Dendritic cell treated with granulocyte-macrophage colony-stimulating factor and Interleukin-4, amounts not matched to agents 40 ng/mL and 50 ng/mL, for 4 days (primary cell): ENCODE data around the gene PIP5K1B.

Experiments used
- H3K27ac Mint-ChIP-seq: one replicate; pipeline ENCODE4 v1.8.0; 2022; ENCODE audit warnings: mild to moderate bottlenecking, mixed read lengths
- H3K27me3 Mint-ChIP-seq: one replicate; pipeline ENCODE4 v1.8.0; 2022; ENCODE audit warnings: mild to moderate bottlenecking, mixed read lengths
- H3K36me3 Mint-ChIP-seq: one replicate; pipeline ENCODE4 v1.8.0; 2022; ENCODE audit warnings: low read depth, mixed read lengths
- H3K4me1 Mint-ChIP-seq: one replicate; pipeline ENCODE4 v1.8.0; 2022; ENCODE audit warnings: low read depth, mixed read lengths
- H3K4me3 Mint-ChIP-seq: one replicate; pipeline ENCODE4 v1.8.0; 2022; ENCODE audit warnings: mild to moderate bottlenecking, moderate library complexity, mixed read lengths
- H3K9me3 Mint-ChIP-seq: one replicate; pipeline ENCODE4 v1.8.0; 2022; ENCODE audit warnings: mixed read lengths
- intact Hi-C: fragments of 100-400 bp; cut with micrococcal nuclease; formaldehyde crosslinking; loops from one replicate; pipeline ENCODE4 v1.15.0; 2022

PIP5K1B gene

DNA sequence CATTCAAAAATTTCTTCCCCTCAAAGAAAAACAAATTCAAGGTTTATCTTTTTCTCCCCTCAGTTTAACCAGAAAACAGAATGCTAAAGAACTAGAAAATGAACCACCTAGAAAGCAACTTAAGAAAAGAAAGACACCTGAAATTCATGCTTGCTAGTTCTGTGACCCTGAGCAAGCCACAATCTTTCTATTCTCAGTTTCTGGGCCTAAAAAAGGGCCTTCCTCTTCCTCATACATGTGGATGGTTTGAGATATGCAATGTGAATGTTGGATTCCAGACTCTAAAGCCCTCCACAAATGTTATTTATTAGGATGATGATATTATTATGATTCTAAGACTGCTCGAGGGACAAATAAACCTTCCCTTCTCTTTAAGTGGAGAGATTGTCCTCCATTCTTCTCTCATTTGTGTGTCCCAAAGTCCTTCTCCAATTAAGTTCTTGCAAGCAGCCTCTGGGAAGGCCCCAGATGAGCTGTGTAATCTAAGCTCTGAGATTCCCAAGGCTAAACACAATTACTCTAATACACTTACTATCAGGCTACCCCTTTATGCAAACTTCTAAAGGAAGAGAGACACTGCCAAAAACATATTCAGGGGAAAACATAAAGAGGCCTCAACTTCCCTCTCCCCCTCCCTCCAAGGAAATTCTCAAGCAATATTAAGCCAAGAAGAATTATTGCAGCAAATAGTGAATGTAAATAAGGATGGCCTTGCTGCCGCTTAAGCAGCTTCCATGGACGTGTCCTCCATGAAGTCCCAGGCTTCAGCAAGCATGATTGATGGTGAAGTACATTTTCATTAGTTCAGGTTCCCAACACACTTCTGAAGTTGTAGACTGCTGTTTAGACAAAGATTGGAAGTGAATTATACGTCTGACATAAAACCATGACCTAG, 228.6 kb downstream of the PIP5K1B start:
- no peaks in the 10 kb centered on the region for H3K9me3 Mint-ChIP-seq
- peaks cover 16% of the 10 kb centered on the region for H3K4me1 Mint-ChIP-seq
- no peak overlapping the region for H3K4me3 Mint-ChIP-seq
- H3K27ac Mint-ChIP-seq: no peak overlapping the region
- intact Hi-C loops: no loop called here
- no peaks in the 10 kb centered on the region for H3K27me3 Mint-ChIP-seq
- H3K36me3 Mint-ChIP-seq: no peaks in the 10 kb centered on the region

DNA sequence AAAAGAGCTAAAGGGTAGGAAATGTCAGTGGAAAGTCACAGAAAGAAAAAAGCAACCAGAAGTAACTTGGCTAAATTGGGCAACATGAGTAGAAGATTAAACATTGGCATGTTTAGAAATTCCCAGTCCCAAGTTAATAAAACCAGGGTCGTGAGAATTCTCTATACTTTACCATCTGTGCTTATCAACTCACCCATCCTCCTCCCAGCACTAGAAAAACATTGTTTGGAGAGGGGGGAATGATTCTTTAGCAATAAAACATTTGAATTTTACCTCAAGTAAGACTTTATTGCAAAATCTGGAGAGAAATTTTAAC, 229.2 kb downstream of the PIP5K1B start:
- Mint-ChIP-seq H3K27ac (no peak overlapping the region), H3K9me3 (no peaks in the 10 kb centered on the region), H3K4me3 (no peak overlapping the region), H3K4me1 (peaks cover 16% of the 10 kb centered on the region), H3K36me3 (no peaks in the 10 kb centered on the region), H3K27me3 (no peaks in the 10 kb centered on the region)
- intact Hi-C loops: no loop called here

DNA sequence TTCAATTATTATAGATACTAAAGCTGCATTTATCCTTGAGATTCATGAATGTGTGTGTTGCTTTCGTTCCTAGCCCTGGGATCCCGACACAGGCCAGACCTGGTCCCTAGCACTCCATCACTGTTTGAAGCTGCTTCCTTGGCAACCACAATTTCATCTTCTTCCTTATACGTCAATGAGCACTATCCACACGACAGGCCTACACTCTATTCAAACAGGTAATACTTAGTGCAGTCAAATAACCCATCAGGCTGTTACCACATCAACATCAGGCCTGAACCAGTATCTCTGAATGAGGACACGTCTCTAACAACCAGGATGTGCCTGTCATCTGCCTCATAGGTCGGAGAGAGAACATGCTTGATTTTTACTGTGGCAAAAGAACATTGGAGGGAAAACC, 235.5 kb downstream of the PIP5K1B start:
- Mint-ChIP-seq H3K27me3 (no peaks in the 10 kb centered on the region), H3K27ac (no peak overlapping the region), H3K9me3 (no peaks in the 10 kb centered on the region), H3K36me3 (no peaks in the 10 kb centered on the region), H3K4me1 (no peaks in the 10 kb centered on the region), H3K4me3 (no peak overlapping the region)
- intact Hi-C loops: no loop called here

DNA sequence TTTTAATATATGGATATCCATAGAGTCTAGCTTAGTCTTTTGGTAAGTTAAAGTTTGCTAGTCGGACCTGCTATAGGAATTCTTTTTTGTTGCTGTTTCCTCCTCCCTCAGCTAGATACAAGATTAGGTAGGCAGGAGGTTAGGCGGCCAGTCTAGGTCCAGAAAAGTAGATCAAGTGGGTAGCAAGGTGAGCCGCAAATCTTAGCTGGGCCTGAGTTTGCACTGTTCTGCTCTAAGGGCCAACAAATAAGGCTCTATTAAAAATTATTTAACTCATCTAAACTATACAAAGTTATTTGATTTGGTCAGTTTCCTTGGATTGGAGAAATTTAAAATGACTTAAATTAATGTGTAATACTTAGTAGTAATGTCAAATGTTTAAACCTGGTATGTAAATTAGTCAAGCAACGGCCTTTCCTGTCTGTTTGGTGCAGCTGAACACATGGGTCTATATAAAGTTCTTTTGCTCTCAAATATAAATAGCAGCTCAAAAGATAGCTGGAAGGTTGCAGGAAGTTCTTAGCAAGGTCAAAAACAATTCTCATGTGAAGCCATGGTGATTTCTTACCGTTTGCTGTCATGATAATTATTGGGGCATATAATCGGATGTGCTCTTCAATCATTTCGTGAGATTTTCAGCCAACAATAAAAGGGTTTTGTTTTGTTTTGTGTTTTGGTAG, 236.9 kb downstream of the PIP5K1B start:
- Mint-ChIP-seq H3K9me3 (no peaks in the 10 kb centered on the region), H3K27me3 (no peaks in the 10 kb centered on the region), H3K36me3 (no peaks in the 10 kb centered on the region), H3K4me1 (no peaks in the 10 kb centered on the region), H3K27ac (no peak overlapping the region), H3K4me3 (no peak overlapping the region)
- intact Hi-C loops: no loop called here

DNA sequence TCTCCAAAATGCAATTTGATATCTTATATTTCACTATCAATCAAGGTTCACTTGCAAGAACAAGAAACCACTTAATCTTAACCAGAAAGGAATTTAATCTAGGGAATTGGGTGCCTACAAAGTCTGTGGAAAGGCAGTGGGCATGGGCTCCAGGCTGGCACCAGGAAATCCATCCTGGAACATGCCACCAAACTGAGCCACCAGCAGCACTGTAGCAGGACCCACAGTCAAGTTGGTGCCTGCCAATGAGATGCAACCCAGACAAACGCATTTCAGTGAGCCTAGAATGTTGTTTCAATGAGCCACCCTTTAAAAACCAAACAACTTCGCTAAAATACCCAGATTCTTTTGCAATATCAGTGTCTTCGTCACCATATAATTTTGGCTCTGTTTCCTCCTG, 237.8 kb downstream of the PIP5K1B start:
- H3K9me3 Mint-ChIP-seq: no peaks in the 10 kb centered on the region
- H3K27me3 Mint-ChIP-seq: no peaks in the 10 kb centered on the region
- no peak overlapping the region for H3K27ac Mint-ChIP-seq
- H3K4me3 Mint-ChIP-seq: no peak overlapping the region
- no peaks in the 10 kb centered on the region for H3K36me3 Mint-ChIP-seq
- peaks cover 1% of the 10 kb centered on the region for H3K4me1 Mint-ChIP-seq
- intact Hi-C loops: no loop called here

DNA sequence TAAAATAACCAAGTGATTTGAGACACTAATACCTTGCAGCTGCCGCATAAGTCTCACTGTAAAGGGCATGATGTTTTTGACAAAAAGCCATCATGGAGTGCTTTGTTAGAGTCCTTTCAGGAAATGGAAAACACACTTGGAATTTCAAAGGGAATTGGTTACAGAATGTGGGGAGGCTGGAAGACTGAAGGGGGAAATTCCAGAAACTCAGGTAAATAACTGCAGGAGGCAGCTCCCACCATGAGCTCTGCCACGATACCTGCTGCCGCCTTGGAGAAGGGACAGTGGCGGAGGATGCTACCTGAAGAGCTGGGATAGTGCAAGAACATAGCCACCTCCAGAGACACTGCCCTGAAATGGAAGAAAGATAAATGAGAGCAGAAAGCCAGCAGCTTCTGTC, 242.0 kb downstream of the PIP5K1B start:
- Mint-ChIP-seq H3K36me3 (peaks cover 12% of the 10 kb centered on the region), H3K27ac (no peak overlapping the region)
- intact Hi-C loops: no loop called here

DNA sequence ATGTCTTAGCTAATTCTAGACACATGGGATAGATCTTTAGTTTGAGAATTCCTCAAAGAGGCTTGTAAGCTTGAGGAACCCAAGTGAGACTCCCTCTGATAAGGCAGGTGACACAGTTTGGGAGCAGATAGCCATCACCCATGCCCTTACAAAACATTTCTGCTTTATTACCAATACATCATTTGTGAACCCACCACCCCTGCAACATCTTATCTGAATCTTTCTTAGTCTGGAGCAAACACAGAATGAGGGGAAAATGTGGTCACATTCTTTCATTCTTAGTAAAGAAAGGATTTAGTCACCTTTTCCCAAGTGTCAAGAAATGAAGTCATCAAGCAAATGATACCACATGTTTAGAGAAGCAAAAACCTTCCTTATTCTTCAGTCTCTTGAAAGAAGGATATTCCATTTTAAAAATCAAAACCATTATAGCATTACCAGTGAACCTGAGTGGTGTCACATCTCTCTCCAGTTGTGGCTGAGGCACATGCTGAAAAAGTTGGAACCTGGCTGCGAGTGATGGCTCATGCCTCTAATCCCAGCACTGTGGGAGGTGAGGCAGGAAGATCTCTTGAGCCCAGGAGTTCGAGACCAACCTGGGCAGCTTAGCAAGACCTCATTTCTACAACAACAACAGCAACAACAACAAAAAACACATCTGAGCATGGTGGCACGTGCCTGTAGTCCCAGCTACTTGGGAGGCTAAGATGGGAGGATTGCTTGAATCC, 243.0 kb downstream of the PIP5K1B start:
- H3K27me3 Mint-ChIP-seq: no peaks in the 10 kb centered on the region

More for the DNA sequence above, 242.0 kb downstream of the PIP5K1B start:
- Mint-ChIP-seq H3K4me3 (no peak overlapping the region), H3K9me3 (no peaks in the 10 kb centered on the region), H3K27me3 (no peaks in the 10 kb centered on the region), H3K4me1 (peaks cover 28% of the 10 kb centered on the region)

DNA sequence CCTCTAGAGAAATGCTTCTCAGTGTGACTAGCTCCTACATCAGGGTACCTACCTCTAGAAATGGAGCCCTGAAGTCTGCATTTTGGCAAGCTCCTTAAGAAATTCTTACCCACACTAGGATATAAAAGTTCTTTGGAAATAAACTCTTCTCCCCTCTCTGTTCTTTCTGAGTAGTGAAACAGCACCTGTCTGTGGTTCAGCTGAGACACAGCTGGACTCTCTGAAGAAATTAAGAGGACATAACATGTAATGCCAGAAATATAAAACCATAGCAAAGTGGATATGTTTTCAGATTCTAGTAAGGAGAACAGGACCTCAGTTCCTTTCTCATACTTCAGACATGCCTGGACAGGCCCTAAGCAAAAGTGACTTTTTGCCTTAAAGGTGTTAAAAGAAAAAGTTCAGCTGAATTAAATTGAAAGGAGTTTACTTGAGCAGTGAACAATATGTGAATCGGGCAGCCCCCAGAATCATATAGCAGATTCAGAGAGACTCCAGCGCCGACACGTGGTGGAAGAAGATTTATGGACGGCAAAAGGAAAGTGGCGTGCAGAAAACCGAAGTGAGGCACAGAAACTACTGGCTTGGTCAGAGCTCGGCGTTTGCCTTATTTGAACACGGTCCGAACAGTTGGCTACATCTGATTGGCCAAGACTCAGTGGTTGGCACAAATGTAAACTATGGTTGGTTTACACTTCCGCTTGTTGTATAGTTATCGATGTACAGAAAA, 244.4 kb downstream of the PIP5K1B start:
- Mint-ChIP-seq H3K9me3 (no peaks in the 10 kb centered on the region), H3K4me3 (no peak overlapping the region), H3K36me3 (peaks cover 32% of the 10 kb centered on the region), H3K4me1 (peaks cover 48% of the 10 kb centered on the region), H3K27me3 (no peaks in the 10 kb centered on the region), H3K27ac (peak overlapping the region; percentile 62)
- intact Hi-C loops: no loop called here

More for the DNA sequence above, 243.0 kb downstream of the PIP5K1B start:
- Mint-ChIP-seq H3K4me3 (no peak overlapping the region), H3K27ac (no peak overlapping the region), H3K36me3 (peaks cover 18% of the 10 kb centered on the region), H3K9me3 (no peaks in the 10 kb centered on the region), H3K4me1 (peaks cover 36% of the 10 kb centered on the region)
- intact Hi-C loops: no loop called here

DNA sequence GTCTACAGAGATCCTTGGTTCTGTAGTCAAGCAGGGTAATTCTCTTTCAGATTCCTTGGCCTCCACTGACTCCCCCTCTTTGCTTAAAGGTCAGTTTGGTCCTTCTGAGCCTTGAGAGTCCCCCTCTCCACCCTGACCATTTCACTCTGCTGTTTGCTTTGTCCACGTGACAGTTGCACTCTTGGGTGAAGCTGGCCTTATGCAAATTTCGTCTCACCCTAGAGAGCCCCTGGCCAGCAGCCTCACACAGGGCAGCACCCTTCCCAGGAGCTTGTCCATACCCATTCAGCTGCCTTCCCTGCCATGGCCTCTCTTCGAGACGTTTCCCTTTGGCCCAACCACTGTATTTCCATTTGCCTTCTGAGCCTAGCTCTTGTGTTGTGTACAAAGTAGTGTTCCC, 245.1 kb downstream of the PIP5K1B start:
- peaks cover 55% of the 10 kb centered on the region for H3K4me1 Mint-ChIP-seq
- H3K27me3 Mint-ChIP-seq: no peaks in the 10 kb centered on the region
- H3K9me3 Mint-ChIP-seq: no peaks in the 10 kb centered on the region
- H3K36me3 Mint-ChIP-seq: peaks cover 40% of the 10 kb centered on the region
- H3K4me3 Mint-ChIP-seq: no peak overlapping the region
- H3K27ac Mint-ChIP-seq: peak overlapping the region; percentile 62
- intact Hi-C loops: loop anchor here (5.0 to 10.0 kb wide), 3 partner anchors 47 to 165 kb away; a partner anchor contains a TSS

DNA sequence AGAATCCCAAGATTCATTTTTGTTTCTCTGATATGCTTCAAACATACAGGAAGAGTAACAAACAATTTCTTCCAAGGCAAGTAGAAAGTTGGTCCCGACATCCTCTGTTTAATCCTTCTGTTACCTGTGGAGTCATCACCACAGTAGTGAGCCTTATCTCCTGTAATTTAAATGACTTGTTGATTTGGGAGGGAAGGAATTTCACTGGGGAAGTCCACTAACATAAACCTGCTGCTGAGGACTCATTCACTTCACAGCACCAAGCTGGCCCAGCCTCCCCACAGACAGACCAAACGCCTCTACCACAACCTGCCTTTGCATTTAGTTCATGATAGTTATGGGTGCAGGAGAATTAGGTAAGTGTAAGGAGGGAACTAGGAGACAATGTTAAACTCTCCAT, 245.6 kb downstream of the PIP5K1B start:
- peak overlapping the region; percentile 62 for H3K27ac Mint-ChIP-seq

DNA sequence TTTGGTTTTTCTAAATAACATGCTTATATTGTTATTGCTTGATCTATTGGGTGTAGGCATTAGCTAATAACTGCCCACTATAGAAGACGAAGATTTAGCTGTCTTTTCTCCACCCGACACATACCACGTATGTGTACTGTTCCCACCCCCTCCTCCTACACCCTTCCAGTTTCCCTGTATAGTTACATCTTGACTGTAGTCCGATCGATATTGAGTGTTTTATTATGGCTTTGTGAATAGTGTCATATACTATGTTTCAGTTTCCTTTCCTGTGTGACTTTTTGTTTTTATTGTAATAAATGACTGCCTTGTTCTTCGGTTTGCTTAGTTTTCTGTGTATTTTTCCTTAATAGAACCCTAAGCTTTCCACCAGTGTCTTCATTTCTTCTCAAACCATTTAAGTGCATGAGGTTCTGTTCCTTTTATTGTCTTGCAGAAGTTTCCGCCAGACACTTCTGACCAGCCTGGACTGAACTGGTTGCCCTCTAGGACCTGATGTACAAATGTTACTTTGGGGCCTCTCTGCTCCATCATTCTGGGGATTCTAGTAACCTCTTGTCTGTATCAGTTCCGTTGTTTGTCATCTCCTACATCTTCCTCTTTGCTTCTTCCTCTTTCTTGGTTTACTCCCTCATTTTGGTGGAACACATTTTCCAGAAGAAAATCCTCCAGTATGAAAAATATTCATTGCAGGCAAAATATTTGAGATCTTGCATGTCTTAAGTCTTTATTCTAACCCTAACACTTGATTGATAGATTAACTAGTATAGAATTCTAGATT, 247.0 kb downstream of the PIP5K1B start:
- peaks cover 57% of the 10 kb centered on the region for H3K36me3 Mint-ChIP-seq
- peak overlapping the region; percentile 88 for H3K27ac Mint-ChIP-seq
- H3K4me1 Mint-ChIP-seq: peaks cover 60% of the 10 kb centered on the region
- H3K4me3 Mint-ChIP-seq: peak overlapping the region; percentile 47
- H3K27me3 Mint-ChIP-seq: no peaks in the 10 kb centered on the region
- peaks cover 5% of the 10 kb centered on the region for H3K9me3 Mint-ChIP-seq
- intact Hi-C loops: loop anchor here (5.0 to 10.0 kb wide), 3 partner anchors 45 to 167 kb away; a partner anchor contains a TSS

More for the DNA sequence above, 245.6 kb downstream of the PIP5K1B start:
- Mint-ChIP-seq H3K4me3 (no peak overlapping the region), H3K36me3 (peaks cover 45% of the 10 kb centered on the region), H3K4me1 (peaks cover 60% of the 10 kb centered on the region), H3K9me3 (no peaks in the 10 kb centered on the region), H3K27me3 (no peaks in the 10 kb centered on the region)
- intact Hi-C loops: loop anchor here (5.0 to 10.0 kb wide), 3 partner anchors 47 to 166 kb away; a partner anchor contains a TSS

DNA sequence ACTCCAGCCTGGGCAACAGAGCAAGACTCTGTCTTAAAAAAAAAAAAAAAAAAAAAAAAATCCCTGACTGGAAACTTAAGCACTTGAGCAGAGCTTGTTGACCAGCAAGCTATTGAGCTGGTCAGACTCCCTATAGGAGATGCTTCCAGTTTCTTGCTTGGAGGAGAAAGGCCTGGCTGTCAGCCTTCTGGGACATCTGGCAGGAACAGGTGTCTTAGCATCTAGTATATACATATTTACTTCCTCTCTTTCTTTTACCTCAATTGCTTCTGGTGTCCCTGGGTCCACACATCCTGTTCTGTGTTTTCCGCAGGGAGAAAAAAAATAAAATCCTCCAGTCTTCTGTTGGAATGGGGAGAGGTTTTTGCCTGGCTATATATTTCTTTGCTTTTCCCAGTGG, 248.7 kb downstream of the PIP5K1B start:
- H3K4me3 Mint-ChIP-seq: no peak overlapping the region
- peaks cover 51% of the 10 kb centered on the region for H3K4me1 Mint-ChIP-seq
- H3K36me3 Mint-ChIP-seq: peaks cover 63% of the 10 kb centered on the region
- H3K27ac Mint-ChIP-seq: no peak overlapping the region
- no peaks in the 10 kb centered on the region for H3K27me3 Mint-ChIP-seq
- H3K9me3 Mint-ChIP-seq: peaks cover 9% of the 10 kb centered on the region
- intact Hi-C loops: loop anchor here (5.0 to 10.0 kb wide), 3 partner anchors 44 to 169 kb away; a partner anchor contains a TSS

DNA sequence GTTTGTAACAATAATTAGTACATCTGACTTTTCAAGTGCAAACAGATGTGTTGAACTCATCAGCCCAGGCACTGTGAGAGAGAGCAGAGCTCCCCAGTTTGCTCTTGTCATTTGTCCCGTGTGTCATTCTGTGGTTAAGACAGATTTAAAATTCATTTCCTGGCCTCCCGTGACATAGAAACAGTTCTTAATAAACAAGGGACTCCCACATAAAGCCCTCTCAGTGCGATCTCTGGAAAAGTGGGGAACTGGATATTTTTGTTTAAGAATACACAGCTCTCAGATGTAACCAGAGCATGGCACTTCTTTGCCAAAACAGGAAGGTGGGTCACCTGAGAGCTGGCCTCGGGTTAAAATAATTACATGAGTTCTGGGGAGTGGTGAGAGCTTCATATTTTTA, 250.3 kb downstream of the PIP5K1B start:
- Mint-ChIP-seq H3K27ac (peak overlapping the region; percentile 65), H3K27me3 (no peaks in the 10 kb centered on the region), H3K4me3 (no peak overlapping the region), H3K36me3 (peaks cover 71% of the 10 kb centered on the region), H3K4me1 (peaks cover 54% of the 10 kb centered on the region), H3K9me3 (peaks cover 9% of the 10 kb centered on the region)
- intact Hi-C loops: loop anchor here (10.0 kb wide), 2 partner anchors 111 to 171 kb away; a partner anchor contains a TSS
